Activated gamma-delta T cell treated with anti-CD3 and anti-CD28 coated beads, Interleukin-2, amount 50 U/mL, for 16 hours (primary cell): ENCODE results near the gene PDE3B.
"Not testable (repeated sequence)": the region's sequence is repeated elsewhere in the genome, so short reads cannot be mapped to it uniquely, and the experiment has no call there.

Experiments used
- DNase-seq: peaks from one replicate; pipeline ENCODE4 v3.0.0-alpha.2; 2020; ENCODE audit warnings: low read depth

The PDE3B gene

DNA sequence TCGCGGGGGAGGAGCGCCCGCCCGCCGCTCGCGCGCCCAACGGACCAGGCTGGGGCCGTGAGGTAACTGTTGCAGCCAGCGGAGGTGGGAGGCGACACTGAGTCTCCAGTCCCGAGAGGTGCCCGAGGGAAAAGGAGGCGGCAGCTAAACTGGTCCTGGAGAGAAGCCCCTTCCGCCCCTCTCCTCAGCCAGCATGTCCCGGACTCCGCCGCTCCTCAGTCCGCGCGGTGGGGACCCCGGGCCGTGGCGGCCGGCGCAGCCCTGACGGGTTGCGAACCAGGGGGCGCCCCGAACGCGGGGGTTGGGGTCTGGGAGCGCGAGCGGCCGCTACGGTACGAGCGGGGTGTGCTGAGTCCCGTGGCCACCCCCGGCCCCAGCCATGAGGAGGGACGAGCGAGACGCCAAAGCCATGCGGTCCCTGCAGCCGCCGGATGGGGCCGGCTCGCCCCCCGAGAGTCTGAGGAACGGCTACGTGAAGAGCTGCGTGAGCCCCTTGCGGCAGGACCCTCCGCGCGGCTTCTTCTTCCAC is at the start of gene PDE3B:
TSS of gene PDE3B (plus strand) at position 108 of the 529 bp plus-strand sequence. CDS start at position 380, 272 bp downstream.
- peak; percentile 52 for DNase-seq

DNA sequence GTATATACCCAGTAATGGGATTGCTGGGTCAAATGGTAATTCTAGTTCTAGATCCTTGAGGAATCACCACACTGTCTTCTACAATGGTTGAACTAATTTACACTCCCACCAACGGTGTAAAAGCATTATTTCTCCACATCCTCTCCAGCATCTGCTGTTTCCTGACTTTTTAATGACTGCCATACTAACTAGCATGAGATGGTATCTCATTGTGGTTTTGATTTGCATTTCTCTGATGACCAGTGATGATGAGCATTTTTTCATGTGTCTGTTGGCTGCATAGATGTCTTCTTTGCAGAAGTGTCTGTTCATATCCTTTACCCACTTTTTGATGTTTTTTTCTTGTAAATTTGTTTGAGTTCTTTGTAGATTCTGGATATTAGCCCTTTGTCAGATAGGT is 48.3 kb upstream of the PDE3B start:
- not testable (repeated sequence) for DNase-seq

DNA sequence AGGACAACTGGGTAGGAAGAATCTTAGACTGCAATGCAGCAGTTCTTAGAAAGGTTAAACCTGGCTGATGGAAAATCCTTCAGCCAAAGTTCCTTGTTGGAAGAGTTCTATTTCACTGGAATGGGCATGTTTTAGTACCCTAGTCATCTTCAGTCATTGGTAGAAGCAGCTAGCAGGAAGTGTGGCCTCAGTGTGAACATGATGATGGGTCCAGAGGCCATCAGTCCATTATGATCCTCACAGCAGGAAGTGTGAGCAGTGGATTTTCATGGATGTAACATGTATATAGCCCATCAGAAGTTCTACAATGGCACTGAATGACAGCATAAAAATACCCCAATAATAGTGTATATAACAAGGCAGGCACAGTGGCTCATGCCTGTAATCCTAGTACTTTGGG is 35.9 kb upstream of the PDE3B start:
- no peak for DNase-seq

DNA sequence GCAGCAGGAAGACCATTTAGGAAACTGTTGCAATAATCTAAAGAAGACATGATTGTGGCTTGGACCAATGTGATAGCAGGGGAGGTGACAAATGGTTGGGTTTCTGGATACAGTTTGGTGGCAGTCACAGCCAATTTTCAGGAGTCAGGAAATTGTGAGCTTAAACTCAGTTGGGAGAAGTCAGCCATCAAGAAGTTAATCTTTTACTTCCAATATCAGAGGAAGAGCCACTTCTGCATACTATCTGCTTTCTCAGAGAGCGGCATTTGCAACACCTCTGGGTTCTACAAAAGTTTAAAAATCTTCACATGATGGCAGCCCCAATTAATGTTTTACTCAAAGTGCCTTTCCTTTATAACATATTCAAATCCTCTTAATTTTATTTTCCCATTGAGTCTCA is 33.7 kb upstream of the PDE3B start:
- no peak for DNase-seq

DNA sequence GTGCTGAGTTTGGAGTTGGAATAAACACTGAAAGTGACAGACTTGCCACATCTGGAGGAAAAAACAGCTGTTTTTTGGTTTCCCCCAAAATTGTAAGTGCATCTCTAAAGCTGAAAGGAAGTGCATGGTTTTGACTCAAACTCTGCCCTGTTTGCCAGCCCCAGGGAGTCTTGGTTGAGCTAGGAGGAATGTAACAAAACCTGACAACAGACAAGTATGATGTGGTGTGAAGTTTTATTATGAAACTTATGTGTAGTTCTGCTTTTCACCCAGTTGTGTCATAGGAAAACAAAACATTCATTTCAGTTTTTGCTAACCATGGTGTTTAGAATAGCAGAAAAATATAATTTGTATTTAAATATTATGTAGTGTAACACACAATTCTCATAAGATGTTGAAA is 31.7 kb upstream of the PDE3B start:
- DNase-seq = no peak

DNA sequence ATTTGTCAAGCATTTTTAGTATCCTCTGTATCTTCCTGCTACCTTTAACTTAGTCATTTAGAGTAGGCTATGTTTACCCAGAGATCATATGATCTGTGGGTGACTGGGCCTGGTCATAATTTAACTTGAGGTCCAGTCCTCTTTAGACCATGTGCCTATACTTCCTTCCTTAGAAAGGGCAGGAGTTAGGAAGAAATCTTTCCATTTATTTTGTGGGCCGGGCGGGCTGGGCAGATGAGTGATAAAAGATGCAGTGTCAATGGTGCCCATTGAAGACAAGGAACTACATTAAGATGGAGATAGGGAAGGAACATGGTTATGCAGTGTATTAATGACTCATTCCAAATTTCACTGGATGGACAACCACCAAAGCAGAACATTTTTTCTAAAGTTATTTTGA is 30.9 kb upstream of the PDE3B start:
- no peak for DNase-seq

DNA sequence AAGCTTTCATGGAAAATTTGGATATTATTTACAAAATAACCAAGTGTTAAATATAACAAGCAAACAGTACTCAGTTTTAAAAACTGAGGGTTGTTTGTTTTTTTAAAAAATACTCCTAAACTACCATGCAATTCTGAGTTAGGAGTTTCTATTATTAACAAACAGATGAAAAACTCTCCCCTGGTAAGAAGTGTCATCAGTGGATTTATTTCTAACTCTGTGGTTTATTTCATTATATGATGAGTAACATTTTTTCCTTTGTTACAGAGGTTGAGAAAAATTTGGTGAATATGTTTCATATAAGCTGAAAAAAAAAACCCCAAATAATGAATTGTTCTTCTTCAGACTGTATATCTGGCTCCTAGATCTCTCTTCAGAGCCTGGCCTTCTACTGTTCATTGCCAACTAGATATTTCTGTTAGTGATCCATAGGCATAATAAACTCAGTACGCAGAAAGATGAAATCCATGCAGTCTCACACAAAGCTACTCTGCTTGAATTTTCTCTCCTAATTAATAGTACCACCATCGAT is 29.4 kb upstream of the PDE3B start:
- no peak for DNase-seq

DNA sequence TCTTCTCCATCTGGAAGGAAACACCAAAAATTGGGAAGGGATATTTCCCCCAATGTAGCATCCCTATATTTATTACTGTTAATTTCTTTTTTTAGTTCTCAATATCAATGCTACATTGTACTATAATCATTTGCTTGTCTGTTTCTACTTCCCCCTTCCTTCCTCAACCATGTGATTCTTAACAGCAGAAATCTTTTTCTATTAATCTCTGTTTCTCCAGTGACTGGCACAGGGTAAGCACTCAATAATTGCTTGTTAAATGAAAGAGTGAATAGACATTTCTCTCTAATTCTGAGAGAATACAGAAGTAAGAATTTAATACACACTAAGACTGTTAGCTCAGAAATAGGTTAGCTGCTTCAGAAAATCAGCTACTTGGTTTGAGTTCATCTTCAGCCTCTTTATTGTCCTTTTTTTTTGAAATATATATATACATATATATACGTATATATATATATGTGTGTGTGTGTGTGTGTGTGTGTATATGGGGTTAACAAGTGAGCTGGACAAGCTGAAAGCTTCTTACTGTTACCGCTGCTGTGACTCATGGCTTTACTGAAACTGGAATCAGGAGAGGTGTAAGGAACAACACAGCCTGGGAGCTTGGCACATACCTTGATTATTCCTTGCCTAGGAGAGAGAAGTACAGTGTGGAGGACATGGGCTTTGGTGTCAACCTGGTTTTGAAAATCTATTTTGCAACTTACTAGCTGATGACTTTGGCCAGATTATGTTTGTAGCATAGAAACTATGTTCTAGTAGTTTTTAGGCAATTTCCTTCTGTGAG is 26.2 kb upstream of the PDE3B start:
- no peak for DNase-seq

DNA sequence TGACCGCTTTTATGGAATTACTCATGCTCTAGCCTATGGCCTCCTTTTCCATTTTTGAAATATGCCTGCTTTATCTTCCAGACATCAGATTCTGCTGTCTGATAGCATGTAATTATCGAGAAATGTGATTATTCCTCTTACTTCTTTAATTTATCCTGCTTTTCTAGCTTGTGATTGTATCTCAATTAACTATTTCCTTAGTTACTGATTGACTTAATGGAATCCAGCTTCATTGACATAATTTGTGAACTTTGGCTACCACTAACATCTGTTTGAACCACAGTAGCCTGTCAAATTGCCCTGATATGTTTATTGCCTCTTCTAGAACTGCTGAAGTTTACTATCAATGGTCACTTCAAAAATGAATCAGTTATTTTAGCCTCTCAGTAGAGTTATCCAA is 25.5 kb upstream of the PDE3B start:
- DNase-seq = no peak

DNA sequence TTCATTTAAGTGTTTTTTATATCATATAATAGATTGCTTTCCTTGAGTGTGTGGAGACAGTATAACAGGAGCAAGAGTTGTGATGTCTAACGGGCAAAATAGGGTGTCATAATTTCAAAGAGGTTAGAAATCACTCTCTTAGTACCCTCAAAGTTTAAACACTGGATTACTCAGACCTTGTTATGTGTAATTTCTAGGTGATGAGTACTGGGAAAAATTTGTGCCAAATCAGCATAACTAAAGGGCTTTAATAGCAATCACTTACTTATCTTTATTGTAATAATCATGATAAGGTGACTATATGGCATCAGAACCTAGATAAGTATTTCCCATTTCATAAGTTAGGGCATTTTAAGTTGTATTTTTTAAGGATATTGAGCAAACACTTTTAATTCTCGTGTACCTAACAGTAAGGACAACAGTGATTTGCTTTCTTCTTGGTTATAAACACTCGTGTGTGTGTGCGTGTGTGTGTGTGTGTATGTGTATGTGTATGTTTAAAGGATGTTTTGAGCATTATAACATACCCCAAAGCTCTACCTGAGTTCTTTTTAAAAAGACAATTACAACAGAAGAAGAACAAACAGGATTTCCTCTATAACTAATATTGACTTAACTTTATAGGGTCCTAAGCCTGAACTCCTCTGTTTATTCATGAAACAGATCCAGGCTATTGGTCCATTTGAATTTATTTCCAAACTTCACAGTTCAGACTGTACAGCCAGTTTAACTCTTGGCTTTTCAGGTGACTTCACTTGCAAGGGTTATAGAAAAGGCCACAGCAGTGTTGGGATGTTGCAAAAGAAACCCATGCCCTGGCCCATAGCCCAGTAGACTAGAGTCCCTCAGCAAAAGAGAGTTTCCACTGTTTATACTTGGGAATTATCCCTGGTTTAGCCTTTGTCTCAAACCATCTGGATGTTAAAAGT is 23.7 kb upstream of the PDE3B start:
- DNase-seq = no peak

DNA sequence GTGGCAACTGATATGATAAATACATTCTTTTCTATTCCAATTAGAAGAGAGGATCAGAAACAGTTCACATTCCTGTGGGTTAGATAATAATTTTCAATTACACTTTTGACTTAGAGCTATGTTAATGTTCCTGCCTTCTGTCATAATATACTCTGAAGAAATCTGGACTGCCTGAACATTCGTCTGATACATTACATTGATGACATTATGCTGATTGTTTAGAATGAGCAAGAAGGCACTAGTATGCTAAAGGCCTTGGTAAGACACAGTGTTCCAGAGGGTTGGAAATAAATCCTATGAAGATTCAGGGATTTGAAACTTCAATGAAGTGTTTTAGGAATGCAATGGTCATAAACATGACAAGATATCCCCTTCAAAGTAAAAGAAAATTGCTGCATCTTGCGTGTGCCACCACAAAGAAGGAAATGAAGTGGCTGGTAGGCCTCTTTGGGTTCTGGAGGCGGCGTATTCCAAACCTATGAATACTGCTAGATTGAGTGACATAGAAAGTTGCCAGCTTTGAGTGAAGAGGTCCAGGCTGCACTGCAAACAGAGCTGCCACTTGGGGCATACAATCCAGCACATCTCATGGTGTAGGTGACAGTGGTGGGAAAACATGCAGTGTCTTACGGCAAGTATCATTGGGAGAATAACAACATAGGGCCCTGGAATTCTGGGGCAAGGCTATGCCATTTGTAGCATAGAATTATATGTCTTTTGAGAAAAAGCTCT is 21.2 kb upstream of the PDE3B start:
- DNase-seq = no peak

DNA sequence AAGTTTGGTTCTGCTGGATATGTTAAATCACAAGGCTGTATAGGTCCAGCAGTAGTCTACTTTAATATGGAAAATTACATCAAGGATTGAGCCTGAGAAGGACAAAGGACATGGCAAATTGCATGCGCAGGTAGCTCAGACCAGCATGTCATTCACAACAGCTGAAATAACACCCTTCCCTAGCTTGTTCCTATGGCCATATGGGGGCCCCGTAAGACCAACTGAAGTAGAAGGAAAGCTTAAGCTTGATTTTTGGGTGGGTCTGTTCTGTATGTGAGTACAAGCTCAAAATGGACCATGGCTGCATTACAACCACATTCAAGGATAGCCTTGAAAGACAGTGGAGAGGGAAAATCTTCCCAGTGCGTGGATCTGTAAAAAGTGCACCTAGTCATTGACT is 20.6 kb upstream of the PDE3B start:
- DNase-seq = no peak

DNA sequence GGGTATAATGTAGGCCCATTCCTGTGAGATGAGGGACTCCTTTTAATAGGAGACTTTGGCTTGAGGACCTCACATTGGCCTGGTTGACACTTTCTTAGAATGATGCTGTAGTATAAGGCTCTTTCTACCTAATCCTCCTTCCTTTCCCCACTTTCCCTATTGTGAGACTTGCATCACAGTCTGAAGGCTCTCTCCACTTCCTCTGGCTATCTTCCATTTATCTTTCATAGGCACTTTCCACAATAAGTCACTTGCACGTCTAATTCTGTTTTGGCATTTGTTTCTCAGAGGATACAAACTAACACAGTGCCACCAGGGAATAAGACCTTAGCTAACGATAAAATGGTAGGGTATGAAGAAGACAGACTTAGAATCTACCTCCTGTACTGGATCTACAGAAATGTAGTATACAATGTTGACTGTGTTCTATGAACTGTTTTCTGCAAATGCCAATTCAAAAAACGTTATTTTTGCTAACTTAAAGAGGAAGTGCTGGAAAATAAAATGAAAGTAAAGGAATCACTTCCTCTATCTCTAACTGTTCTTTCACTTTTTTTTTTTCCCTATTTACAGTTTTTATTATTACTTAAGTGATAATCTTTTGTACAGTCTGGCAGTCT is 17.9 kb upstream of the PDE3B start:
- no peak for DNase-seq

DNA sequence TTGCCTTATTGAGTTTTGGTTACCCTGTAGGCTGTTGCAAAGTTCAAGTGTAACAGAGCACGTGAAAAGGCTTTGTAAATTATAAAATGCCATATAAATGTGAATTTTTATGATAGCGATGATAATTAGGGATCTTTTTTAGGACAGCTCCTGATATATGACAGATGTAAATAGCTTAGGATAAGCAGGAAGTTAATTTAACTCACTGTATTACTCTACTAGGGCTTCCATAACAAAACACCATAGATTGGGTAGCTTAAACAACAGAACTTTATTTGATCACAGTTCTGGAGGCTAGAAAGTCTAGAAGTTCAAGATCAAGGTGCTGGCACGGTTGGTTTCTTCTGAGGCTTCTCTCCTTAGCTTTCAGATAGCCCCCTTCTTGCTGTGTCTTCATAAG is 17.0 kb upstream of the PDE3B start:
- DNase-seq = no peak

DNA sequence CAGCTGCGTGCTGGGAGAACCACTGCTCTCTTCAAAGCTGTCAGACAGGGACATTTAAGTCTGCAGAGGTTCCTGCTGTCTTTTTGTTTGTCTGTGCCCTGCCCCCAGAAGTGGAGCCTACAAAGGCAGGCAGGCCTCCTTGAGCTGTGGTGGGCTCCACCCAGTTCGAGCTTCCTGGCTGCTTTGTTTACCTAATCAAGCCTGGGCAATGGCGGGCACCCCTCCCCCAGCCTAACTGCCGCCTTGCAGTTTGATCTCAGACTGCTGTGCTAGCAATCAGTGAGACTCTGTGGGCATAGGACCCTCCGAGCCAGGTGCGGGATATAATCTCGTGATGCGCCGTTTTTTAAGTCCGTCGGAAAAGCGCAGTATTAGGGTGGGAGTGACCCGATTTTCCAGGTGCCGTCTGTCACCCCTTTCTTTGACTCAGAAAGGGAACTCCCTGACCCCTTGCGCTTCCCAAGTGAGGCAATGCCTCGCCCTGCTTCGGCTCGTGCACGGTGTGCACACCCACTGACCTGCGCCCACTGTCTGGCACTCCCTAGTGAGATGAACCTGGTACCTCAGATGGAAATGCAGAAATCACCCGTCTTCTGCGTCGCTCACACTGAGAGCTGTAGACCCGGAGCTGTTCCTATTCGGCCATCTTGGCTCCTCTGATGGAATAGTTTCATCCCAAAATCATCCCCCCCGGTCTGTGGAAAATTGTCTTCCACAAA is 9.9 kb upstream of the PDE3B start:
- DNase-seq = not testable (repeated sequence)

DNA sequence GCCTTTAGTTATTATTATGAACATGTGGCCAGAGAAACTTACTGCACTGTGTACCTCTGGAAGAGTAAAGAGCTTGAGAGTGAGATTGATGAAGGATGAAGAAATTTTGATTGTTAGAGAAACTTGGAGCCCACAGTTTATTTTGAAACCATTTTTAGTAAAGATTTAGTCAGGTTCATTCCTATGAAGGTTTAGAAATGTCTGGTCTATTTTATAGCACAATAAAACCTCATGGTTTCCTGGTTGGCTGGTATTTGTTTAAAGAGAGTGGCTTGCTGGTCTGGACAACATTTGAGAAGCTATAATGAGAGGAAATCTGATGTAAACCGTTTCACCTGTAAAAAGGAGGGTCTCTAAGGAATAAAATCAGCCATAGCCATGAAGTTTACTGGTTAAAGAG is 8.8 kb upstream of the PDE3B start:
- no peak for DNase-seq

DNA sequence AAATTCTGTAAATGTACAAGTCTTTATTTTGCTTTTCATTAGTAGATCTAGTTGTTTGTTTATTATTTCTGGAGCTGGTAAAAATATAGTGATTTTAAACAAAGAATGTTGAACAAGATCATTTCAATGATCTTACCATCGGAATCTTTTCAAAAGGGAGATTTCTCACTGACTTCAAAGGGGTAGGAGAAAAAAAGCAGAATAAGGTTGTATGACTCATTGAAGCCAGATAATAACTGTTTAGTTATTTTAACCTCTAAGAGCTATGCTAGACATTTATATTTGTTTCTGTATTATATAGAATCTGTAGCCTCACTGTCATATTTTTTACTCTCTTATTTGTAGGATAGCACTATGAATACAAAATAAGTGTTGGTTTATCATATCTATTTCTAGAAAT is 8.1 kb upstream of the PDE3B start:
- no peak for DNase-seq

DNA sequence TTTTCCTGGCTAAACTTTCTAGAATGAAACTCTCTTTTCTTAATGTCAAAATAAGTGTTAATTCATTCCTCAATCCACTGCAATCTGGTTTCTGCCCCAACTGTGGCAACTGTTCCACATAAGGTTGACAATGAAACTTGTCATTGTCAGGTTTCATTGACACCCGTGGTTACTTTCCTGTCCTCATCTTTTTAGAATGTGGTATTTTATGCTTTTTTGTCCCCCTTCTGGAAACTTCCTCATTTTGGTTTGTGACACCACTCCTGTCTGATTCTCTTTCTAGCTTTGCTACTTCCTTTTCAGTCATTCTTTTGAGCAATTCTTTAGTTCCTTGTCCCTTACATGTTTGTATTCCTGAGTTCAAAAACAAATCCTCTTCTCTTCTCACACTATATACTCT is 7.5 kb upstream of the PDE3B start:
- no peak for DNase-seq

DNA sequence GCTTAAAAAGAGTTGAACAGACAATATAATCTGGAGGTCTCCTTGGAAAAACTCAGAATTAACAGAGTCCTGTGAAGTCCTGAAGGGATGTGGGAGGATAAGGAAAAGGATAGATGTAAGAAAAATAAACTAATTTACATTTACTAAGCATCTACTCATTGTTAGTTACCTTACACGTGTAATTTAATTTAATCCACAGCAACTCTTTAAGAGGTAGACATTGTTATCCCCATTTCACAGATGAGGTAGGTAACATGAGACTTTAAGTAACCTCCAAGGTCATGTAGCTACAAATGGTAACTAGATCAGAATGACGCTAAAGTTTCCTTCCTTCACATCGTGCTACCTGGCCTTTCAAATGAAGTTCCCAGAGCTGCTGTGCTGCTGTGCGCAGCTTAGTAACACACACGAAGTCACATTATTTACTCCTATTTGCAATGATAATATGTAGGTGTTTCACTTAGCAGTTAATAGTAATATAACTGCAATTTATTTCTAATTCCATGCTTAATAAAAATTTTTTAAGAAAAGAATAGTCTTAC is 5.7 kb upstream of the PDE3B start:
- no peak for DNase-seq

DNA sequence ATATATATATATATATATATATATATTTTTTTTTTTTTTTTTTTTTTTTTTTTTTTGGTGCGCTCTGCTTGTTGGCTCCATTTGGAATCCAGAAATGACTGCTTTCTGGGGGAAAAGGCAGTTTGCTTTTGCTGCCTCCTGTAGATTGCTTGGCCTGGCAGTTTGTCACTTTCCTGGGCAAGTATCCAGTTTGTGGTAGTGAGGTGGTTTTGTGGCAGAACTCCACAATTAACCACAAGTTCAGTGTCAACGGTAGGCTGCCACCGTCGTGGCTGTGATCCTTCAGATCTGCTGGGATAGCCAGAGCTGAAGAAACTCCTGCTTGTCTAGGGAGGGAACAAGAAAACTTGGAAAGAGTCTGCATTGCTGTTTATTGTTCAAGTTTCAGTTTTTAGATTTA is 5.0 kb upstream of the PDE3B start:
- no peak for DNase-seq

DNA sequence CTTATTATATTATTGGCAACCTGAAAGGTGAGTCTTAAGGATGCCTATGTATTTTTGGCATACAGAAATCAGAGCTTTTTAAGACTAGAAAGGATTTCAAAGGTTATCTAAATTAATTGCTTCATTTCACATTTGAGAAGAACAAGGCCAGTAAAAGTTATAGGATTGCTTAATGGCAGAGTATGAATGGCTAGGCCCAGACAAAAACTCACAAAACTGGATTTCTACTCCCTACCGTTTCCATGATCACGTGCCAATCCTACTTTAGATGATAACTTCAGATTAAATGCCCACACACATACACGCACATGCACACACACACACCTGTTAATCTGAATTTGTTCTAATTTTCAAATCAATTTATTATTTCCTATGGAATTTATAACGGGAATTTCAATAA is 1.8 kb upstream of the PDE3B start:
- no peak for DNase-seq
